Small intestine (tissue), 7 donors: ENCODE measurements around the gene SRRD. TPM values are rescaled to one million over a fixed set of nuclear protein-coding genes. Genes with fewer than 3 reads are reported as not detected.

ENCODE experiments used
- DNase-seq, 2 donors: peaks; one replicate each; pipeline versions ENCODE4 v3.0.0 to v3.0.0-alpha.2; 2013
- FAIRE-seq: peaks from 2 replicates; lab custom pipeline; 2012; peaks lifted over from hg19 to GRCh38; lab: Jason Lieb, UNC
- H3K27ac ChIP-seq, 3 donors: one replicate each; pipeline ENCODE4 v1.5.1; 2013; ENCODE audit warnings: low read length in 2 of 3, mild to moderate bottlenecking in 2 of 3, control low read depth in 1 of 3, inconsistent platforms in 1 of 3, low read depth in 1 of 3, moderate library complexity in 1 of 3
- H3K27me3 ChIP-seq, 3 donors: one replicate each; pipeline ENCODE4 v1.6.1; 2013; ENCODE audit warnings: low read length in 3 of 3, inconsistent platforms in 1 of 3; ENCODE audit not compliant: control insufficient read depth in 3 of 3, insufficient read depth in 3 of 3
- H3K36me3 ChIP-seq, 3 donors: one replicate each; pipeline ENCODE4 v1.6.1; 2013; ENCODE audit warnings: low read length in 3 of 3, inconsistent platforms in 1 of 3, low read depth in 1 of 3, mild to moderate bottlenecking in 1 of 3, moderate library complexity in 1 of 3; ENCODE audit not compliant: control insufficient read depth in 3 of 3, insufficient read depth in 2 of 3
- H3K4me1 ChIP-seq, 3 donors: one replicate each; pipeline ENCODE4 v1.6.1; 2013; ENCODE audit warnings: low read length in 2 of 3, inconsistent platforms in 1 of 3, low read depth in 1 of 3, mild to moderate bottlenecking in 1 of 3, moderate library complexity in 1 of 3; ENCODE audit not compliant: control insufficient read depth in 3 of 3, insufficient read depth in 2 of 3
- H3K4me3 ChIP-seq, 3 donors: one replicate each; pipeline ENCODE4 v1.5.1; 2013; ENCODE audit warnings: low read length in 3 of 3, control low read depth in 1 of 3, inconsistent platforms in 1 of 3, low read depth in 1 of 3, mild to moderate bottlenecking in 1 of 3, moderate library complexity in 1 of 3
- H3K9me3 ChIP-seq, 2 donors: one replicate each; pipeline ENCODE4 v1.6.1; 2013; ENCODE audit warnings: low read depth in 1 of 2, low read length in 1 of 2; ENCODE audit not compliant: control insufficient read depth in 2 of 2, insufficient read depth in 1 of 2
- WGBS, 3 donors: extraction: QIAGEN DNeasy Blood & Tissue Kit; methylation state at CpG; one replicate each; pipeline ENCODE4 v1.1.7; 2013; 5-methylcytosine and 5-hydroxymethylcytosine counted together
- polyA plus RNA-seq, 4 donors: library from polyadenylated mRNA; stranded (reverse) in 3 of 4; unstranded in 1 of 4; fragments of 200-250 nt in 3 of 4; fragments of 120-200 nt in 1 of 4; gene quantifications; one replicate each; pipeline versions ENCODE4 v1.2.1 to v1.2.3, GENCODE V29; 2013
- donor health status: healthy with polysubstance abuse.
- donor health status: control.
- donor health status: control.
- donor health status: Bipolar disorder and iron deficiency.
- donor health status: healthy.

The SRRD gene
- polyA plus RNA-seq, 4 donors, result 9.2 to 18.0 (median 13.5) TPM

GRCh38 chr22:26448941-26449340 is 34.7 kb upstream of the SRRD start:
- Histone ChIP-seq H3K27me3 (peaks cover 0 to 2% (median 0%) of the 10 kb centered on the region in 3 donors), H3K36me3 (peaks cover 4 to 37% (median 6%) of the 10 kb centered on the region in 3 donors), H3K4me1 (no peaks in the 10 kb centered on the region), H3K4me3 (no peak overlapping the region), H3K9me3 (no peaks in the 10 kb centered on the region), H3K27ac (no peak overlapping the region)
- DNase-seq (no peak), FAIRE-seq (no peak)
- 76 to 83% (median 78%) methylated on average over 4 to 6 of the region's 6 CpGs for WGBS, 3 donors

GRCh38 chr22:26450453-26451185 is 33.1 kb upstream of the SRRD start:
- DNase-seq (peak in 1 of 2 donors; percentile 51), FAIRE-seq (no peak)
- Histone ChIP-seq H3K9me3 (no peaks in the 10 kb centered on the region), H3K36me3 (peaks cover 4 to 41% (median 6%) of the 10 kb centered on the region in 3 donors), H3K27ac (no peak overlapping the region), H3K4me3 (no peak overlapping the region), H3K4me1 (no peaks in the 10 kb centered on the region), H3K27me3 (peaks cover 0 to 2% (median 0%) of the 10 kb centered on the region in 3 donors)
- 40 to 71% (median 59%) methylated on average over 9 of the region's 9 CpGs for WGBS, 3 donors

GRCh38 chr22:26452236-26453016 is 31.3 kb upstream of the SRRD start:
- Histone ChIP-seq H3K4me1 (no peaks in the 10 kb centered on the region), H3K27ac (no peak overlapping the region), H3K36me3 (peaks cover 9 to 53% (median 9%) of the 10 kb centered on the region in 3 donors), H3K9me3 (no peaks in the 10 kb centered on the region), H3K4me3 (no peak overlapping the region), H3K27me3 (no peaks in the 10 kb centered on the region)
- no peak for FAIRE-seq
- WGBS, 3 donors, result 93 to 96% (median 95%) methylated on average over 23 of the region's 23 CpGs
- no peak for DNase-seq

- Histone ChIP-seq H3K9me3 (no peaks in the 10 kb centered on the region), H3K36me3 (peaks cover 14 to 60% (median 17%) of the 10 kb centered on the region in 3 donors), H3K27me3 (no peaks in the 10 kb centered on the region), H3K4me1 (no peaks in the 10 kb centered on the region), H3K4me3 (no peak overlapping the region), H3K27ac (no peak overlapping the region)
- WGBS, 3 donors, result 91 to 95% (median 94%) methylated on average over 9 of the region's 9 CpGs
- FAIRE-seq, result no peak
- DNase-seq, result no peak
These were observed 30.5 kb upstream of the SRRD start for GRCh38 chr22:26453216-26453615.

- Histone ChIP-seq H3K4me3 (no peak overlapping the region), H3K27ac (no peak overlapping the region), H3K36me3 (peaks cover 14 to 64% (median 20%) of the 10 kb centered on the region in 3 donors), H3K27me3 (no peaks in the 10 kb centered on the region), H3K4me1 (no peaks in the 10 kb centered on the region), H3K9me3 (no peaks in the 10 kb centered on the region)
- no peak for FAIRE-seq
- DNase-seq, result no peak
- WGBS, 3 donors, result 78 to 91% (median 88%) methylated on average over 5 of the region's 5 CpGs
These were observed 29.7 kb upstream of the SRRD start for GRCh38 chr22:26453812-26454500.

- no peak for FAIRE-seq
- Histone ChIP-seq H3K4me1 (peaks cover 0 to 11% (median 0%) of the 10 kb centered on the region in 3 donors), H3K27ac (no peak overlapping the region), H3K36me3 (peaks cover 11 to 55% (median 16%) of the 10 kb centered on the region in 3 donors), H3K4me3 (no peak overlapping the region), H3K27me3 (no peaks in the 10 kb centered on the region), H3K9me3 (no peaks in the 10 kb centered on the region)
- DNase-seq, result no peak
- WGBS, 3 donors, result 94 to 95% (median 94%) methylated on average over 26 of the region's 26 CpGs
These were observed 25.9 kb upstream of the SRRD start for GRCh38 chr22:26457661-26458272.

GRCh38 chr22:26460202-26460601 is 23.5 kb upstream of the SRRD start:
- peaks cover 0 to 26% (median 0%) of the 10 kb centered on the region in 3 donors for H3K4me1 ChIP-seq
- H3K4me3 ChIP-seq, result no peak overlapping the region
- WGBS, 3 donors, result 82 to 89% (median 88%) methylated on average over 6 of the region's 6 CpGs
- FAIRE-seq (no peak), DNase-seq (no peak)
- no peak overlapping the region for H3K27ac ChIP-seq
- no peaks in the 10 kb centered on the region for H3K27me3 ChIP-seq
- peaks cover 16 to 64% (median 22%) of the 10 kb centered on the region in 3 donors for H3K36me3 ChIP-seq
- no peaks in the 10 kb centered on the region for H3K9me3 ChIP-seq
